Endothelial cell (in vitro differentiated cells): ENCODE results near the gene LMNA. TPM values are rescaled to one million over a fixed set of nuclear protein-coding genes. Genes with fewer than 3 reads are reported as not detected.

Experiments used
- DNase-seq: peaks from one replicate; pipeline ENCODE4 v3.0.0; 2021; ENCODE audit warnings: low spot score
- H3K27ac Mint-ChIP-seq: one replicate; pipeline ENCODE4 v1.8.0; 2021; ENCODE audit warnings: mixed read lengths, inconsistent platforms; ENCODE audit not compliant: unreplicated experiment
- H3K27me3 Mint-ChIP-seq: one replicate; pipeline ENCODE4 v1.8.0; 2021; ENCODE audit warnings: mild to moderate bottlenecking, moderate library complexity, mixed read lengths, inconsistent platforms; ENCODE audit not compliant: unreplicated experiment
- H3K36me3 Mint-ChIP-seq: one replicate; pipeline ENCODE4 v1.8.0; 2021; ENCODE audit warnings: mild to moderate bottlenecking, low read depth, mixed read lengths, inconsistent platforms; ENCODE audit not compliant: unreplicated experiment
- H3K4me1 Mint-ChIP-seq: one replicate; pipeline ENCODE4 v1.8.0; 2021; ENCODE audit warnings: mild to moderate bottlenecking, mixed read lengths, inconsistent platforms; ENCODE audit not compliant: unreplicated experiment
- H3K4me3 Mint-ChIP-seq: one replicate; pipeline ENCODE4 v1.8.0; 2021; ENCODE audit warnings: mild to moderate bottlenecking, mixed read lengths, inconsistent platforms; ENCODE audit not compliant: unreplicated experiment
- H3K9me3 Mint-ChIP-seq: one replicate; pipeline ENCODE4 v1.8.0; 2021; ENCODE audit warnings: mixed read lengths, inconsistent platforms; ENCODE audit not compliant: unreplicated experiment
- CTCF ChIP-seq: fragments of 200-600 bp; sonication (generic); IDR thresholded peaks from one replicate; pipeline ENCODE4 v1.5.0; 2021; ENCODE audit warnings: antibody characterized with exemption; ENCODE audit not compliant: unreplicated experiment
- total RNA-seq: library from RNA; stranded (reverse); fragmentation: NEBNext Ultra II Directional; extraction: Animal tissue kit (Norgen Biotek cat#: 25700); gene quantifications from one replicate; pipeline ENCODE4 v1.2.1, GENCODE V29; 2021; ENCODE audit not compliant: unreplicated experiment

LMNA gene
- total RNA-seq, 1 donor from 2014 or later: 35.8 TPM

GRCh38 chr1:156073740-156074139 is 40.8 kb upstream of the LMNA start:
- Mint-ChIP-seq H3K27me3 (peaks cover 16% of the 10 kb centered on the region), H3K36me3 (peaks cover 40% of the 10 kb centered on the region), H3K4me3 (peak overlapping the region; percentile 28), H3K4me1 (peaks cover 61% of the 10 kb centered on the region), H3K27ac (peak overlapping the region; percentile 95), H3K9me3 (no peaks in the 10 kb centered on the region)
- TF ChIP-seq CTCF: no peak
- no peak for DNase-seq

- H3K9me3 Mint-ChIP-seq: no peaks in the 10 kb centered on the region
- no peak for TF ChIP-seq CTCF
- H3K27ac Mint-ChIP-seq: no peak overlapping the region
- H3K36me3 Mint-ChIP-seq: peaks cover 43% of the 10 kb centered on the region
- peaks cover 66% of the 10 kb centered on the region for H3K4me1 Mint-ChIP-seq
- peak overlapping the region; percentile 26 for H3K4me3 Mint-ChIP-seq
- peaks cover 13% of the 10 kb centered on the region for H3K27me3 Mint-ChIP-seq
- DNase-seq: no peak
These were observed 39.9 kb upstream of the LMNA start for GRCh38 chr1:156074661-156075060.

GRCh38 chr1:156075162-156075561 is 39.3 kb upstream of the LMNA start:
- Mint-ChIP-seq H3K27me3 (peaks cover 13% of the 10 kb centered on the region), H3K9me3 (no peaks in the 10 kb centered on the region), H3K4me3 (peak overlapping the region; percentile 74), H3K36me3 (peaks cover 47% of the 10 kb centered on the region), H3K27ac (peak overlapping the region; percentile 92), H3K4me1 (peaks cover 66% of the 10 kb centered on the region)
- DNase-seq: no peak
- no peak for TF ChIP-seq CTCF

GRCh38 chr1:156075775-156076204 is 38.7 kb upstream of the LMNA start:
- Mint-ChIP-seq H3K27me3 (peaks cover 11% of the 10 kb centered on the region), H3K36me3 (peaks cover 47% of the 10 kb centered on the region), H3K27ac (peak overlapping the region; percentile 92), H3K4me3 (peak overlapping the region; percentile 74), H3K4me1 (peaks cover 65% of the 10 kb centered on the region), H3K9me3 (no peaks in the 10 kb centered on the region)
- DNase-seq: no peak
- no peak for TF ChIP-seq CTCF

GRCh38 chr1:156076609-156077429 is 37.7 kb upstream of the LMNA start:
- Mint-ChIP-seq H3K27me3 (peaks cover 15% of the 10 kb centered on the region), H3K27ac (no peak overlapping the region), H3K4me3 (peak overlapping the region; percentile 86), H3K9me3 (no peaks in the 10 kb centered on the region), H3K4me1 (peaks cover 65% of the 10 kb centered on the region), H3K36me3 (peaks cover 47% of the 10 kb centered on the region)
- peak; percentile 53 for DNase-seq
- TF ChIP-seq CTCF: no peak
